Activated effector memory CD4-positive, alpha-beta T cell treated with Interleukin-2 at 50 U/mL for 16 hours (primary cell): ENCODE data around the gene THSD7A.

Source experiments
- DNase-seq: peaks from one replicate; pipeline ENCODE4 v3.0.0-alpha.2; 2020

The THSD7A gene

GRCh38 chr7:11811709-11812108 is 20.3 kb downstream of the THSD7A start:
- no peak for DNase-seq

DNA sequence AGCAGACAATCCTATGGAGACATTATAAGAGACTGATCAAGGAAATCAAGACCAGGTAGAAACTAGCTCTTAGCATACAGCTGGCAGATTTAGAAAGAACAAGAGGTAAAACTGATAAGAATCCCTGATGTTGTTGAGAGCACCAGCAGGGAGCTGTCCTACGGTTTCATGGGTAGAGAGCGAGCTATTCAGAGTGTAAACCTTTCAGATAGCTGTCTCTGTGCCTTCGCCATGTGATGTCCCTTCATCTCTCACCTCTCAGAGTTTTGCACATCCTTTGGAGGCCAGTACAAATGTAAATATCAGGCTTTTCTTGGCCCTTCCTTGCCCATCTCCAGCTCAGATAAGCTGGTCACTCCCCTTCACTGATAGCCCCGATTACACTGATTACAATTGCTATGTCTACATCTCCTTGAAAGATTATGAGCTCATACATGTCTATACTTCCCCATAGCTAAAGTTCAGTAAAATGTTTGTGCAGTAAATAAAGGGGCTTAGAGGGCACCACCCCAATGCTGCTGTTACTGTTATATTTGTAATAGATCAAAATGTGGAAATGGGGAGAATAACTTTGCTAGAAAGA is 21.9 kb downstream of the THSD7A start:
- no peak for DNase-seq

- DNase-seq, result no peak
Observed at GRCh38 chr7:11807000-11807399, 25.0 kb downstream of the THSD7A start.

GRCh38 chr7:11804621-11805020 is 27.4 kb downstream of the THSD7A start:
- DNase-seq, result no peak

- no peak for DNase-seq
Observed at GRCh38 chr7:11795231-11795630, 36.8 kb downstream of the THSD7A start.

DNA sequence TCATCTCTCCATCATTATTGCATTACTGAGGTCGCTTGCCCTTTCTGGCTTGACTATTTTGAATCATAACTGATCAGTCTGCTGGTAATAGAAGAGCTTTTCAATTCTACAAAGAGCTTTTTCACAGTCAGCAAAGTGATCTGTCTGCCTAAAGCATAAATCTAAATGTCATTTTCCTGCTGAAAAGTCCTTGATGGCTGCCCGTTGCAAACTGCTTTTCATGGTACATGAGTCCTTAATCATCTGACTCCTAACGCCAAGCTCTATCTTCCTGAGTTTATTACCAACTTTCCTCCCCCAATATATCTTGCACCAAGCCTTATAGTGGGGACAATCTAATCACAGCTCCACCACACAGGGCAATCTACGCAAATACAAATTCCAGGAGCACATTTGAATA is 39.8 kb downstream of the THSD7A start:
- no peak for DNase-seq

GRCh38 chr7:11788568-11788967 is 43.4 kb downstream of the THSD7A start:
- DNase-seq, result no peak

GRCh38 chr7:11787534-11787933 is 44.5 kb downstream of the THSD7A start:
- DNase-seq, result no peak

DNA sequence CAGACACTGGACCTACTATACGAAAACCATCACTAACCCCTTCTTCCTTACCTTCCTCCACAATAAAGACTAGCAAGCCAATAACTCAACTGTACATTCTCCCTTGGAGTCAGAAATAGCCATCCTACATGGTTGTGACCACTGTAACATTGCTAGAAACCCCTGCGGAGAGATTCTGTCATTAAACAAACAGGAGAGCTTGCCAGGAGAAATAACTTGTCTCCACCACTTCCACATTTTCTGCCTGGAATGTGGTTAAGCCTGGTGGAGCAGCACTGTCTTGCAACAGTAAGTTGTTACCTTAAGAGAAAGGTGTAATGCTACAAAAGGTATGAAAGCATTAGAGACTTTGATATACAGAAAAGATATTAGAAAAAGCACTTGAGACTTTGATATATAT is 45.8 kb downstream of the THSD7A start:
- no peak for DNase-seq

GRCh38 chr7:11784769-11785536 is 47.0 kb downstream of the THSD7A start:
- no peak for DNase-seq

- no peak for DNase-seq
Observed at GRCh38 chr7:11779864-11780674, 51.9 kb downstream of the THSD7A start.

GRCh38 chr7:11776039-11776438 is 56.0 kb downstream of the THSD7A start:
- DNase-seq, result no peak

- DNase-seq, result no peak
Observed at GRCh38 chr7:11775401-11775800, 56.6 kb downstream of the THSD7A start.

GRCh38 chr7:11768263-11768662 is 63.7 kb downstream of the THSD7A start:
- DNase-seq, result no peak

DNA sequence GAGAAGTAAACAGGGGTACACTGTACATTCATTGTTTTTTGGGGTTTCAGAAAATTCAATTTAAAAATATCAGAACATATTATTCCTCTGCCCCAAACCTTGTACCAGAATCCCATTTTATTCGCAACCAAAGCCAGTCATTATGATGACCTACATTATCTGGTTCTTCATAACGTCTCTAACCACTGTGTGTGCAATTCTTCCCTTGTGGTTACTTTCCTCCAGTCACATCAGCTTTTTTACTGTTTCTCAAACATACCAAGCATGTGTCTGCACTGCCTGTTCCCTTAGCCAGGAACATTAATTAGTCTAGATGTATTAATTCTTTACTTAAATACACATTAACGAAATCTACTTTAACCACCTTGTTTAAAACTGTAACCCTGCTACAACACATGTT is 64.8 kb downstream of the THSD7A start:
- DNase-seq, result no peak

GRCh38 chr7:11760372-11760771 is 71.6 kb downstream of the THSD7A start:
- no peak for DNase-seq

- no peak for DNase-seq
Observed at GRCh38 chr7:11758627-11759111, 73.3 kb downstream of the THSD7A start.

DNA sequence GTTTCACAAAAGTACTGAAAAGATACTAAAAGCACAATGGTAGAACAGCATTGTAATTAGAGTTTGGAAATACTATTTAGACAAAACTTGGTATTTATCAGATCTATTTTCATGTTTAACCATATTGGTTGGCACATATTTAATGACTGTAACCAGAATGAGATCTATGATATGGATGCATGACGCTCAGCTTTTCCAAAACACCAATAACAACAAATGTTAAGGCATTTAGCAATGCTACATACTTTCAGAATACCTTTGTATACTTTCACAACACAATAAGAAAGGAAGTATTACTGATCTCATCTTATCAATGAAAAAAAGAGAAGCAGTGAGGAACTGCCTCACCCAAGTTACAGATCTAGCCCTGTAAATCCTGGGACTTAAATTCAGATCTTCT is 74.8 kb downstream of the THSD7A start:
- DNase-seq, result no peak

GRCh38 chr7:11754933-11755332 is 77.1 kb downstream of the THSD7A start:
- DNase-seq, result no peak

DNA sequence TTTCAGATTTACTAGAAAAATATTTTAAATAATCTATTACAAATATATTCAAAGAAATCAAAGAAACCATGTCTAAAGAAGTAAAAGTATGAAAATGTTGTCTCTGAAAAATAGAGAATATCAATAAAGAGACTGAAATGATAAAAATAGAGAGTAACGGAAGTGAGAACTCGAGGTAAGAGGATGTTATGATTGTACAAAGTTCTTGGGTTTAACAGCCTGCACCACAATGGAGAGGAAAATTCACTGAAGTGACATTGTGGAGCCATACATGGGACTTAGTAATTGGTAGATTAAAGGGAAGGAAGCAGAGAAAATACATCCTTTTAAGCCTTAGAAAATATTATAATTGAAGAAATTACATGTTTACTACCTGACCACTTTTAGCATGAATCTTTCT is 77.9 kb downstream of the THSD7A start:
- DNase-seq, result no peak

DNA sequence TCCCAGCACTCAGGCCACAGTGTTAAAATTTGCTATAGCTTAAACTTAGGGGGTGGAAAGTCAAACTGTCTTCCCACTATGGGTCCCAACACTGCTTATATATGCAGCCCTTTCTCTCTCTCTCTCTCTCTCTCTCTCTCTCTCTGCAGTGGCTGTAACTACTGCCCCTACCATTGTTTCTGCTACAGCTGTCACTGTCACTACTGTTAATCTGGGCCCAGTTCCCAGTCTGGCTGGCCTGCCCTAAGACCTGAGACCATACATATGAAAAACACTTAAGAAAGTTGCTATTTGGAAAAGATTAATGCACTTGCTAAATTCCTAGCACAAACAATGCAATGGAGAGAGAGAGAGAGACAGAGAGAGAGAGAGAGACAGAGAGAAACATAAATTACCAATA is 78.6 kb downstream of the THSD7A start:
- DNase-seq, result no peak

DNA sequence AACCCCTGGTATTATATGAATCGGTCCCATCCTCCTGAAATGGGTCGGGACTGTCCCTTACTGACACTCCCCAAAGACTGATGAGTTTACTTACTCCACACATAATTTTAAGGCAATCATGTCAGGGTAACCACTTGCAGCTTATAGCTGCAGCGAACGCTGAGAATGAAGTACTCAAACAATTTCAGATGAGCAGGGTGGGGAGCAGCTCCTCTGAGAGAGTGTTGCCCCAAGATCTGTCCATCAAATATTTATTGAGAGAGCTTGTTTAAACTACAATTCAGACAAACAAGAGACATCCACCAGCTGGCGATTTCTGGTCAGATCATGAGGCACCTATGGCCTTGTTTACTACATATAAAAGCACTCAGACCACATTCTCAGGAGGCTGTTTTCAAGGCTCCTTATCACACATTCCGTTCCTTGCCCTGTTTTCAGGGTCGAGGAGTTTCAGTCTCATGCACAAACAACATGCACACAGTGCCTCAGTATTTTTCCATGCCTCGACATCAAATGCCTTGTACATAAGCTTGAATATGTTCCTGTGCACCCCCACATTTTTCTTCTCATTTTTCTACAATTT is 80.1 kb downstream of the THSD7A start:
- DNase-seq, result no peak

- no peak for DNase-seq
Observed at GRCh38 chr7:11751315-11751714, 80.7 kb downstream of the THSD7A start.

DNA sequence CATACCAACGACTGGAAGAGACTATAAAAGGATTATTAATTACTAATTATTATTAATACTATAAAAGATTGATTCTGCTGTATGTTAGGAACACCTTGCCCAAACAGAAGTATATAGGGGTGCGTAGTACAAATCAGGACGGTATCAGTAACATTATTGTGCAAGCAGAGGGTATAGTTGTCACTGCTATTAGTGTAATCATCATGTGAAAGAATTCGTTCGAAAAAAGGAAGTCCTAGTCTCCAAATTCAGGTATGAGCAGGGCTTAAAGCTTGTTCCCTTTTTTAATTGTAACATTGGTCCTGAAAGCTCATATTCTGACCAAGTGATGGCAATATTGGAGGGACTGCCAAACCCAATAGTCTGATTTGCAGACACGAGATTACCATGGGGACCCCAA is 81.8 kb downstream of the THSD7A start:
- no peak for DNase-seq
